ENCODE measurements around the gene CEP295NL. TPM values are rescaled to one million over a fixed set of nuclear protein-coding genes. Genes with fewer than 3 reads are reported as not detected.

The CEP295NL gene
- total RNA-seq, 1 donor = 2.5 TPM

DNA sequence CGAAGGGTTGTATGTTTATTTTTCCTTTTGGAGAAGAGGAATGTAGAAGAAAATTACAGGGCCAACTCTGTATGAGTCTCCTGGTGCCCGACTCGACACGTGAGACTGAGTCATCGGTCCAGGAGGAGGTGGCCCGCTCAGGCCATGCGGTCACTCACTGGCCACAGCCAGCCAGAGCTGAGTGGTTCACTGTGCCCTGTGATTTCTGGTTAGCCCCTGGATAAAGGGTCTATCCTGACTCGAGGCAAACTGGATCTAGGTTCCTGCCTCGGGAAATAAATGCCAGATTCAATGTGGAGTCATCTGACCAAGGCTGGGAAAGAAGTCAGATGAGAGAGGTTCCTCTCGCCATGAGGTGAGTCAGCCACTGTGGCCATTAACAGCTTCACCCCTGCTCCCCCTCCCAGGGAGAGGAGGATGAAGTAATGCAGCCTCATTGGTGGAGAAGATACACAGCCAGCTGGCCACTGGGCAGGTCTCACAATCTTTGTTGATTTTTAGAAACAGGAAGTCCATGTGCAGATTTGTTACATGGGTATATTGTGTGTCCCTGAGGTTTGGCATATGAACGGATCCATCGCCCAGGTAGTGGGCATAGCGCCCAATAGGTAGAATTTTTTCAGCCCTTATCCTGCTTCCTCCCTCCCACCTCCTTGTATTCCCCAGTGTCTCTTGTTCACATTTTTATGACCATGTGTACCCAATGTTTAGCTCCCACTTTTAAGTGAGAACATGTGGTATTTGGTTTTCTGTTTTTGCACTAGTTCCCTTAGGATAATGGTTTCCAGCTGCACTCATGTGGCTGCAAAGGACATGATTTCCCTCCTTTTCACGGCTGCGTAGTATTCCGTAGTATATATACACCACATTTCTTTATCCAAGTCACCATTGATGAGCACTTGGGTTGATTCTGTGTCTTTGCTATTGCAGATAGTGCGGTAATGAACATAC lies 40.7 kb downstream of the CEP295NL start:
- Histone ChIP-seq H3K4me3 (ENCODE audit: insufficient read depth, low read length) (peak overlapping the region; percentile 50), H3K79me2 (ENCODE audit: insufficient read depth, low read length) (peaks cover 21% of the 10 kb centered on the region), H2AFZ (ENCODE audit: low read length) (peak overlapping the region; percentile 71), H3K4me2 (ENCODE audit: insufficient read depth, low read length) (peak overlapping the region; percentile 82), H3K27ac (ENCODE audit: low read depth, low read length) (peak overlapping the region; percentile 100), H3K36me3 (ENCODE audit: insufficient read depth, low read length) (peaks cover 25% of the 10 kb centered on the region), H3K4me1 (ENCODE audit: insufficient read depth, low read length) (peaks cover 23% of the 10 kb centered on the region), H4K20me1 (ENCODE audit: insufficient read depth, low read length) (peaks cover 4% of the 10 kb centered on the region), H3K27me3 (ENCODE audit: insufficient read depth, low read length) (no peaks in the 10 kb centered on the region), H3K9me3 (ENCODE audit: low read depth, low read length) (no peaks in the 10 kb centered on the region)
- DNase-seq (ENCODE audit: insufficient read length, low spot score, missing footprints) = peak; percentile 95
- TF ChIP-seq, protein P1, sequence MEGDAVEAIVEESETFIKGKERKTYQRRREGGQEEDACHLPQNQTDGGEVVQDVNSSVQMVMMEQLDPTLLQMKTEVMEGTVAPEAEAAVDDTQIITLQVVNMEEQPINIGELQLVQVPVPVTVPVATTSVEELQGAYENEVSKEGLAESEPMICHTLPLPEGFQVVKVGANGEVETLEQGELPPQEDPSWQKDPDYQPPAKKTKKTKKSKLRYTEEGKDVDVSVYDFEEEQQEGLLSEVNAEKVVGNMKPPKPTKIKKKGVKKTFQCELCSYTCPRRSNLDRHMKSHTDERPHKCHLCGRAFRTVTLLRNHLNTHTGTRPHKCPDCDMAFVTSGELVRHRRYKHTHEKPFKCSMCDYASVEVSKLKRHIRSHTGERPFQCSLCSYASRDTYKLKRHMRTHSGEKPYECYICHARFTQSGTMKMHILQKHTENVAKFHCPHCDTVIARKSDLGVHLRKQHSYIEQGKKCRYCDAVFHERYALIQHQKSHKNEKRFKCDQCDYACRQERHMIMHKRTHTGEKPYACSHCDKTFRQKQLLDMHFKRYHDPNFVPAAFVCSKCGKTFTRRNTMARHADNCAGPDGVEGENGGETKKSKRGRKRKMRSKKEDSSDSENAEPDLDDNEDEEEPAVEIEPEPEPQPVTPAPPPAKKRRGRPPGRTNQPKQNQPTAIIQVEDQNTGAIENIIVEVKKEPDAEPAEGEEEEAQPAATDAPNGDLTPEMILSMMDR (IDR thresholded peaks at IDR 0.05; ENCODE audit: extremely low read depth, low read depth, low read length) = no peak

DNA sequence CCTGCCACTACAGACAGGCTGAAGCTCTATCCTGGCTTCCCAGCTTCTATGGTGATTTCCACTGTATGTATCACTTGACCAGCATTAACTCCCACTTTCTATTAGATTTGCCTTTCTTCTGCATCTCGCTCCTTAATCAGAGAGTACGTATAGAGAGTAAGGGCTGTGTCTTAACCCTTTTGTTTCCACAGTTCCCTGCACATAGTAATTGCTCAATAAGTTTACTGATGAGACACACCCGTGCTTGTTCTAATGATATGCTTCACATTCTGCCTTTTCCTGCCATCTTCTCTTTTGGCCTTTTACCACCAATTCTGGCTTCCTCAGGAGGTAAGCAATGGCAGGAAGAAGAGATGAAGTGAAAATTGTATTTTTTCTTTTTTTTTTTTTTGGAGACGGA lies 41.8 kb downstream of the CEP295NL start:
- Histone ChIP-seq H3K4me3 (ENCODE audit: insufficient read depth, low read length) (no peak overlapping the region), H3K79me2 (ENCODE audit: insufficient read depth, low read length) (peaks cover 18% of the 10 kb centered on the region), H3K27ac (ENCODE audit: low read depth, low read length) (peak overlapping the region; percentile 100), H2AFZ (ENCODE audit: low read length) (no peak overlapping the region), H3K27me3 (ENCODE audit: insufficient read depth, low read length) (no peaks in the 10 kb centered on the region), H3K36me3 (ENCODE audit: insufficient read depth, low read length) (peaks cover 30% of the 10 kb centered on the region), H3K4me1 (ENCODE audit: insufficient read depth, low read length) (peaks cover 23% of the 10 kb centered on the region), H3K4me2 (ENCODE audit: insufficient read depth, low read length) (peak overlapping the region; percentile 82), H4K20me1 (ENCODE audit: insufficient read depth, low read length) (no peaks in the 10 kb centered on the region), H3K9me3 (ENCODE audit: low read depth, low read length) (no peaks in the 10 kb centered on the region)
- DNase-seq (ENCODE audit: insufficient read length, low spot score, missing footprints) = no peak
- TF ChIP-seq, protein P1 (IDR thresholded peaks at IDR 0.05; ENCODE audit: extremely low read depth, low read depth, low read length) = no peak

DNA sequence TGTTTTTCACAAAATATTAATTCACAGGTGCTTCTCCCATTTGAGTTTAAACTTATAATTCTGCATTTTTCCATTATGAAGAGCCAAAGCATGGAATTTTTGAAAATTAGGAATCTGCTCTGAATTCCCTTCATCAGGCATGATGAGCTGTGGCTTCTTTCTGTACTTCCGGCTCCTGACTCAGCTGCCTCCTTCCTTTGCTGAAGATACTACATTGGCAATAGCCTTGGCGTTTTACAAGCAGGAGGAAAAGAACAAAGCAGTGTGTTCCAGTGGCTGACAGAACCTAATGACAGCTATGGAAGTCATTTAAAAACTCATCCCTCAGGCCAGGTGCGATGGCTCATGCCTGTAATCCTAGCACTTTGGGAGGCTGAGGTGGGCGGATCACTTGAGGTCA lies 44.0 kb downstream of the CEP295NL start:
- H3K36me3 ChIP-seq (ENCODE audit: insufficient read depth, low read length) = peaks cover 49% of the 10 kb centered on the region
- no peak overlapping the region for H3K4me3 ChIP-seq (ENCODE audit: insufficient read depth, low read length)

DNA sequence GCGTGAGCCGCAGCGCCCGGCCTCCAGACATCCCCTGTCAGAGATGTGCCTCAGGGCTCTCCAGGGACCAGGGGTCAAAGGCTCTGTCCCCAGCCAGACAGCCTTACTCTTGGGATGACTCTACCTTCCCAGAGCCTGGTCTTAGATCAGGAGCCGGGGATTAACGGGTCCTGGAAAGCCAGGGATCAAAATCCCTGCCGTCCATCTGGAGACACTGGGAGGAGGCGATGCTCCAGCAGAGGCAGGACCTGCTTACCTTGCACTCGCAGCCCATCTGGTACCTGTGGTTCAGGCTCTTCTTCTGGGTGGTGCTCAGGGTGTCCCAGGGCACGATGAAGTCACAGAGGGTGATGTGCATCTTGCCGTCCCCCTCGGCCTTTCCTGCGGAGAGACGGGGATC lies 45.7 kb downstream of the CEP295NL start:
- peaks cover 5% of the 10 kb centered on the region for H4K20me1 ChIP-seq (ENCODE audit: insufficient read depth, low read length)
- DNase-seq (ENCODE audit: insufficient read length, low spot score, missing footprints) = no peak
- no peak overlapping the region for H3K4me3 ChIP-seq (ENCODE audit: insufficient read depth, low read length)
- H2AFZ ChIP-seq (ENCODE audit: low read length) = no peak overlapping the region
- H3K27me3 ChIP-seq (ENCODE audit: insufficient read depth, low read length) = no peaks in the 10 kb centered on the region
- H3K27ac ChIP-seq (ENCODE audit: low read depth, low read length) = no peak overlapping the region
- H3K4me1 ChIP-seq (ENCODE audit: insufficient read depth, low read length) = peaks cover 12% of the 10 kb centered on the region
- H3K79me2 ChIP-seq (ENCODE audit: insufficient read depth, low read length) = peaks cover 3% of the 10 kb centered on the region
- TF ChIP-seq, protein P1 (IDR thresholded peaks at IDR 0.05; ENCODE audit: extremely low read depth, low read depth, low read length) = no peak
- no peaks in the 10 kb centered on the region for H3K9me3 ChIP-seq (ENCODE audit: low read depth, low read length)
- H3K36me3 ChIP-seq (ENCODE audit: insufficient read depth, low read length) = peaks cover 59% of the 10 kb centered on the region
- no peak overlapping the region for H3K4me2 ChIP-seq (ENCODE audit: insufficient read depth, low read length)

More for the DNA sequence above, 44.0 kb downstream of the CEP295NL start:
- H2AFZ ChIP-seq (ENCODE audit: low read length) = no peak overlapping the region
- H3K4me1 ChIP-seq (ENCODE audit: insufficient read depth, low read length) = peaks cover 19% of the 10 kb centered on the region
- no peak overlapping the region for H3K4me2 ChIP-seq (ENCODE audit: insufficient read depth, low read length)
- DNase-seq (ENCODE audit: insufficient read length, low spot score, missing footprints) = peak; percentile 51
- no peak overlapping the region for H3K27ac ChIP-seq (ENCODE audit: low read depth, low read length)
- no peaks in the 10 kb centered on the region for H3K9me3 ChIP-seq (ENCODE audit: low read depth, low read length)
- peaks cover 4% of the 10 kb centered on the region for H4K20me1 ChIP-seq (ENCODE audit: insufficient read depth, low read length)
- H3K27me3 ChIP-seq (ENCODE audit: insufficient read depth, low read length) = no peaks in the 10 kb centered on the region
- TF ChIP-seq, protein P1 (IDR thresholded peaks at IDR 0.05; ENCODE audit: extremely low read depth, low read depth, low read length) = no peak
- H3K79me2 ChIP-seq (ENCODE audit: insufficient read depth, low read length) = peaks cover 9% of the 10 kb centered on the region

Measured in osteoblast (primary cell).